ENCODE results near the gene LLPH.

LLPH gene

DNA sequence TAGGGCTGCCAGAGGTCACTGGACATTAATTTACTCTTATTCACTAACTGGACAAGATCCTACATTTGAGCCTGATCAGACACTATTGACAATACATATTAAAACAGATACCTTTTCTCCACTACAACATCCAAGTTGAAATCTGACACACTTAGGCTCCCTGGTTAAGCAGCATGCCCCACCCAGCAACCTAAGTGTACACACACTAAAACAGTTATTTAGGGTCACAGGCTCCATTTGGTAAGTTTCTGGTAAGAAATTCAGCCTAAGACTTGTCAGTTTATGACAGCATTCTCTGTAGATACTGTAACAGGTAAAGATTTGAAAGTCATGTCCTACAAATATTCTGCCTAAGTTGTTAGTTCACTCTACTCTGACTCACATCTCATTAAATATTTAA, 12.3 kb upstream of the LLPH start:
- TF ChIP-seq CTCF (IDR thresholded peaks at IDR 0.05; ENCODE audit: control insufficient read depth, extremely low read depth, insufficient read depth), result no peak
- no peak overlapping the region for H3K4me3 ChIP-seq (ENCODE audit: low read depth, low read length)
- DNase-seq (ENCODE audit: low read depth), result no peak

DNA sequence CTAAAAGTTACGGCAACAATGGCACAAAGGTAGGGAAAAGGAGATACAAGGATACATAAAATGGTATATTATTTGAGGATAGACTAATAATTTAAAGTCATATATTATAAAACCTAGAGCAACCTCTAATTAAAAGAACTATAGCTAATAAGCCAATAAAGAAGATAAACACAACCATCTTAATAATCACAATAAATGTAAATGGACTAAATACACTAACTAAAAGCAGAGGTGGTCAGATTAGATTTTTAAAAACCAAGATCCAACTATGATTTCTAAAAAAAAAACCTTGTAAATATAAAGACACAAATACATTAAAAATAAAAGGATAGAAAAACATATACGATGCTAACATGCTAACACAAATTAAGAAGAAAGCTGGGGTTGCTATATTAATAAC, 10.7 kb upstream of the LLPH start:
- no peak for TF ChIP-seq CTCF (IDR thresholded peaks at IDR 0.05; ENCODE audit: control insufficient read depth, extremely low read depth, insufficient read depth)
- DNase-seq (ENCODE audit: low read depth), result no peak
- no peak overlapping the region for H3K4me3 ChIP-seq (ENCODE audit: low read depth, low read length)

GRCh38 chr12:66140731-66141130, 10.2 kb upstream of the LLPH start:
- H3K4me3 ChIP-seq (ENCODE audit: low read depth, low read length), result no peak overlapping the region
- no peak for TF ChIP-seq CTCF (IDR thresholded peaks at IDR 0.05; ENCODE audit: control insufficient read depth, extremely low read depth, insufficient read depth)
- no peak for DNase-seq (ENCODE audit: low read depth)

GRCh38 chr12:66139328-66139727, 8.8 kb upstream of the LLPH start:
- no peak for DNase-seq (ENCODE audit: low read depth)
- no peak for TF ChIP-seq CTCF (IDR thresholded peaks at IDR 0.05; ENCODE audit: control insufficient read depth, extremely low read depth, insufficient read depth)
- no peak overlapping the region for H3K4me3 ChIP-seq (ENCODE audit: low read depth, low read length)

DNA sequence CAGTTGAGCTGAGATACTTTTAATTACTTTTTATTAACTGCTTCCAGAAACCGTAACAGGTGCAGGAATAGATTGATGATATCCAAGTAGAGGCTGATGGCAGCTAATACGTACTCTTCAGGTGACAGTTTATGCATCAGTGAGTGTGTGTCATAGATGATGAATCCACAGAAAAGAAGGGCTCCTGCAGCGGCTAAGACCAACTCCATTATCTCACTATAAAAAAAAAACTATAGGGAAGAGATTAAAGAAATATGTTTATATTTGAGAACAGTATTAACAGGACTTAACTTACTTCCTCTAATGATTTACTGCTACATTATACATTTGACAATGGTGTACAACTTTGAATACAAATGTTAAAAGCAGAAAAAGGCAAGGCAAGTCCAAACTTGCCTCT, 7.4 kb upstream of the LLPH start:
- TF ChIP-seq CTCF (IDR thresholded peaks at IDR 0.05; ENCODE audit: control insufficient read depth, extremely low read depth, insufficient read depth), result no peak
- no peak for DNase-seq (ENCODE audit: low read depth)
- H3K4me3 ChIP-seq (ENCODE audit: low read depth, low read length), result no peak overlapping the region

DNA sequence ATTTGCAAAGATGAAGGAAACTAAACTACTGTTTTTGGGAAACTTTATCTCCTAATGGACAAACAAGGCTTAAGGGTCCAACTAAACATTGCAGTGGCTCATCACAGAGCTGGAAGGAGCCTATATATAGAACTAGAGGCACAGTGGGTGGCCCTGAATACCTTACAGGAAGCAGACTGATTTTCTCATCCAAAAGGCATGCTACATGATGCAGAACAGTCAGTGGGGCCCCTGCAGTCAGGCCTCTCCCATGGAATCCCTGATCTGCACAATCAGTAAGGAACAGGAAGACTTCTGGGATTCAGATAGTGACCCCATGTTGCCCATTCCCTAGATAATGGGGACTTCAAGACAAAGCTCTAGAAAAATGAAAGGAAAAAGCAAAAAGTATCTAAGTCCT, 1.9 kb upstream of the LLPH start:
- TF ChIP-seq CTCF (IDR thresholded peaks at IDR 0.05; ENCODE audit: control insufficient read depth, extremely low read depth, insufficient read depth), result no peak
- no peak for DNase-seq (ENCODE audit: low read depth)
- no peak overlapping the region for H3K4me3 ChIP-seq (ENCODE audit: low read depth, low read length)

DNA sequence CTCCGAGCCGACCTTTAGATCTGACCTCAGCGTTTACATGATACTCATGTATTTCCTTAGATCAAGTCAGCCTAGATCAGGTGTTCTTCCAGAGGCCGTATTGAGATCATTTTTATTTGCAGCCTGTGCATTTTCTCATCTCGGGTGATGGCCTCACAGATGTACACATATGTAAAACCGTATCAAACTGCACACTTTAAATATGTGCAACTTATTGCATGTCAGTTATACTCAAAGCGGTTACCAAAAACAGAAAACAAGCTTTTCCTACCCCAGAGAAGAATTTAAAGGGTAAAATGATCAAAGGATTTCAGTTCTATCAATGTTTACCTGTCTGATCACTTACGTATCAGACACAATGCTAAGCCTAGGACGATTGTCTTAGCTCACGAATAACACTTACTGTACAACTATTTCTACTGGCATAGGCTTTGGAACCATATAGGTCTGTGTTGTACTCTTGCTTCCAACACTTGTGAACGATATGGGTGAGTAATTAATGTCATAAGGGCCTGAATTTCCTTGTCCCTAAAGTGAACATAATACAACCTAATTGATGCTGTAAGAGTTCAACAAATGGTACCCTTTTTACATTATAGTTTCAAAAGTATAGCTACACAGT, 628 bp upstream of the LLPH start:
- peak overlapping the region; percentile 100 for H3K4me3 ChIP-seq (ENCODE audit: low read depth, low read length)
- no peak for TF ChIP-seq CTCF (IDR thresholded peaks at IDR 0.05; ENCODE audit: control insufficient read depth, extremely low read depth, insufficient read depth)
- DNase-seq (ENCODE audit: low read depth), result no peak
